Inflammatory macrophage (primary cell): ENCODE data around the gene METTL14.
"Not testable (repeated sequence)": the region's sequence is repeated elsewhere in the genome, so short reads cannot be mapped to it uniquely, and the experiment has no call there.

ENCODE experiments used
- DNase-seq, 2 donors: peaks; one replicate each; pipeline ENCODE4 v3.0.0-alpha.2; 2020 to 2022
- total RNA-seq, 18 experiments: gene quantifications; one replicate each; lab custom pipeline; 2026; ENCODE audit warnings: mixed read lengths in 6 of 18, inconsistent platforms in 2 of 18; lab: John Stamatoyannopoulos, UW

METTL14 gene
- total RNA-seq, result 9.8 to 41.4 (median 26.9) reads per million in 18 experiments

- peak; percentile 90 to 93 for DNase-seq
These were observed at the start of gene METTL14 for GRCh38 chr4:118684873-118685811. METTL14 (plus strand) TSS chr4:118685392; CDS start chr4:118685535, 143 bp downstream.

- DNase-seq, result not testable (repeated sequence)
These were observed 49.1 kb upstream of the METTL14 start for GRCh38 chr4:118636126-118636525.

- peak in 1 of 2 donors; percentile 9 for DNase-seq
These were observed 20.5 kb upstream of the METTL14 start for GRCh38 chr4:118664665-118665064.

- DNase-seq, result peak; percentile 33 to 58
These were observed 16.0 kb upstream of the METTL14 start for GRCh38 chr4:118669220-118669619.

- DNase-seq, result not testable (repeated sequence)
These were observed 14.2 kb upstream of the METTL14 start for GRCh38 chr4:118670968-118671367.

- DNase-seq, result no peak
These were observed 9.1 kb upstream of the METTL14 start for GRCh38 chr4:118676128-118676527.

- no peak for DNase-seq
These were observed 4.4 kb upstream of the METTL14 start for GRCh38 chr4:118680808-118681207.

- peak; percentile 4 to 43 for DNase-seq
These were observed 2.3 kb upstream of the METTL14 start for GRCh38 chr4:118682928-118683327.

- DNase-seq, result no peak
These were observed 1.7 kb upstream of the METTL14 start for GRCh38 chr4:118683513-118683912.

- DNase-seq, result no peak
These were observed 17.9 kb downstream of the METTL14 start for GRCh38 chr4:118703118-118703517.

- DNase-seq, result no peak
These were observed 25.9 kb downstream of the METTL14 start for GRCh38 chr4:118711052-118711451.

- DNase-seq, result no peak
These were observed 27.7 kb downstream of the METTL14 start for GRCh38 chr4:118712872-118713271.

- no peak for DNase-seq
These were observed 29.5 kb downstream of the METTL14 start for GRCh38 chr4:118714682-118715081.

GRCh38 chr4:118716304-118716703 lies 31.1 kb downstream of the METTL14 start:
- DNase-seq, result no peak

GRCh38 chr4:118718511-118719170 lies 33.4 kb downstream of the METTL14 start:
- no peak for DNase-seq

GRCh38 chr4:118721752-118722151 lies 36.6 kb downstream of the METTL14 start:
- DNase-seq, result no peak

GRCh38 chr4:118723369-118723768 lies 38.2 kb downstream of the METTL14 start:
- no peak for DNase-seq

- DNase-seq, result no peak
These were observed 42.2 kb downstream of the METTL14 start for GRCh38 chr4:118727360-118727759.

- DNase-seq, result no peak
These were observed 44.4 kb downstream of the METTL14 start for GRCh38 chr4:118729287-118730286.

GRCh38 chr4:118730683-118731082 lies 45.5 kb downstream of the METTL14 start:
- no peak for DNase-seq

GRCh38 chr4:118732591-118733330 lies 47.6 kb downstream of the METTL14 start:
- no peak for DNase-seq
